A549 (cell line): Measurements from ENCODE around the gene TSPAN33. TPM values are rescaled to one million over a fixed set of nuclear protein-coding genes. Genes with fewer than 3 reads are reported as not detected.

Source experiments
- ATAC-seq, 2 experiments: fragments of 200-7000 bp in 1 of 2; fragments of >200 bp in 1 of 2; cut with Nextera tagmentation in 1 of 2; cut with Tn5 transposase in 1 of 2; 3 replicates each; pipeline versions ENCODE4 v1.8.0 to v1.9.1; 2018 to 2020; ENCODE audit warnings: mild to moderate bottlenecking in 1 of 2, moderate library complexity in 1 of 2
- CTCF ChIA-PET: fragments of 300-600 bp; sonication (Branson Sonifier 250); formaldehyde crosslinking; extraction: SDS; loops from one replicate; lab custom pipeline; 2021; ENCODE audit warnings: antibody characterized with exemption, inconsistent platforms; lab: Yijun Ruan, JAX
- POLR2A ChIA-PET: fragments of 350-600 bp; formaldehyde crosslinking; extraction: SDS; loops from one replicate; lab custom pipeline; 2021; ENCODE audit warnings: antibody characterized with exemption, inconsistent platforms; lab: Yijun Ruan, JAX
- DNase-seq, 2 experiments: peaks; one replicate each; pipeline versions ENCODE4 v3.0.0 to v3.0.0-alpha.2; 2011 to 2016; ENCODE audit warnings: low read depth in 1 of 2, low spot score in 1 of 2
- FAIRE-seq: peaks from 2 replicates; lab custom pipeline; 2011; peaks lifted over from hg19 to GRCh38; lab: Jason Lieb, UNC
- H3K27ac ChIP-seq, 2 experiments: fragments of >200 bp; sonication (Bioruptor Twin); formaldehyde crosslinking; 3 replicates each; pipeline ENCODE4 v1.5.1; 2016 to 2017
- H3K4me1 ChIP-seq: fragments of >200 bp; sonication (Bioruptor Twin); formaldehyde crosslinking; 3 replicates; pipeline ENCODE4 v1.6.1; 2016
- H3K4me2 ChIP-seq: fragments of >200 bp; sonication (Bioruptor Twin); formaldehyde crosslinking; 3 replicates; pipeline ENCODE4 v1.6.1; 2016
- H3K4me3 ChIP-seq: fragments of >200 bp; sonication (Bioruptor Twin); formaldehyde crosslinking; 3 replicates; pipeline ENCODE4 v1.5.1; 2016
- H3K9me3 ChIP-seq: fragments of >200 bp; sonication (Bioruptor Twin); formaldehyde crosslinking; 3 replicates; pipeline ENCODE4 v1.6.1; 2016
- BCL3 ChIP-seq: fragments of >200 bp; sonication (Bioruptor Twin); formaldehyde crosslinking; IDR thresholded peaks from 3 replicates; pipeline ENCODE4 v1.6.1; 2016
- CEBPB ChIP-seq, 2 experiments: fragments of >200 bp in 1 of 2; sonication (Bioruptor Twin) in 1 of 2; formaldehyde crosslinking in 1 of 2; IDR thresholded peaks; 2 replicates each; pipeline ENCODE4 v1.6.1; 2012 to 2016
- CHD2 ChIP-seq: fragments of 150-350 bp; IDR thresholded peaks from 2 replicates; pipeline ENCODE4 v1.6.1; 2014; ENCODE audit warnings: low read length; ENCODE audit not compliant: partially characterized antibody
- CHD4 ChIP-seq: fragments of 200-600 bp; sonication (generic); IDR thresholded peaks from 2 replicates; pipeline ENCODE4 v1.6.1; 2016; ENCODE audit warnings: antibody characterized with exemption, mild to moderate bottlenecking, borderline replicate concordance
- EHMT2 ChIP-seq: fragments of 200-600 bp; sonication (generic); IDR thresholded peaks from 2 replicates; pipeline ENCODE4 v1.6.1; 2016; ENCODE audit warnings: antibody characterized with exemption, low read depth, mild to moderate bottlenecking, moderate library complexity
- EP300 ChIP-seq, 2 experiments: fragments of >200 bp; sonication (Bioruptor Twin); formaldehyde crosslinking; IDR thresholded peaks; 2 replicates in 1 of 2; 3 replicates in 1 of 2; pipeline ENCODE4 v1.6.1; 2016 to 2017
- FOSL2 ChIP-seq, 2 experiments: fragments of 450-650 bp in 1 of 2; fragments of >200 bp in 1 of 2; sonication (Bioruptor Twin) in 1 of 2; formaldehyde crosslinking; IDR thresholded peaks; 2 replicates each; pipeline versions ENCODE4 v1.5.0 to v1.6.1; 2016 to 2020; ENCODE audit warnings: mild to moderate bottlenecking in 1 of 2, moderate library complexity in 1 of 2
- GATA3 ChIP-seq: IDR thresholded peaks from 2 replicates; pipeline ENCODE4 v1.6.1; 2012; ENCODE audit warnings: borderline replicate concordance
- HDAC2 ChIP-seq: fragments of 200-600 bp; sonication (generic); IDR thresholded peaks from 2 replicates; pipeline ENCODE4 v1.6.1; 2016
- HMGXB4 ChIP-seq: fragments of 250-450 bp; sonication (Bioruptor Pico); IDR thresholded peaks from 2 replicates; pipeline ENCODE4 v1.5.0; 2021; ENCODE audit warnings: mild to moderate bottlenecking, moderate library complexity, borderline replicate concordance
- JUNB ChIP-seq: fragments of >200 bp; sonication (Bioruptor Twin); formaldehyde crosslinking; IDR thresholded peaks from 2 replicates; pipeline ENCODE4 v1.6.1; 2016
- MYC ChIP-seq: IDR thresholded peaks from 2 replicates; pipeline ENCODE4 v1.6.1; 2012; ENCODE audit warnings: mild to moderate bottlenecking, inconsistent platforms, low read length, improper control_type of control experiment, borderline replicate concordance
- NPAS2 ChIP-seq: fragments of 250-450 bp; sonication (Bioruptor Pico); IDR thresholded peaks from 2 replicates; pipeline ENCODE4 v1.8.0; 2022; ENCODE audit warnings: mild to moderate bottlenecking, moderate library complexity, borderline replicate concordance
- NR3C1 ChIP-seq: fragments of >200 bp; sonication (Bioruptor Twin); formaldehyde crosslinking; IDR thresholded peaks from 3 replicates; pipeline ENCODE4 v1.6.1; 2017
- PBX3 ChIP-seq: IDR thresholded peaks from 2 replicates; pipeline ENCODE4 v1.6.1; 2012
- RAD21 ChIP-seq, 2 experiments: fragments of >200 bp in 1 of 2; sonication (Bioruptor Twin) in 1 of 2; formaldehyde crosslinking in 1 of 2; IDR thresholded peaks in 1 of 2; conservative IDR thresholded peaks in 1 of 2; 2 replicates in 1 of 2; 3 replicates in 1 of 2; pipeline ENCODE4 v1.6.1; 2012 to 2018; ENCODE audit warnings: inconsistent platforms in 1 of 2
- RCOR1 ChIP-seq: fragments of 150-350 bp; IDR thresholded peaks from 2 replicates; pipeline ENCODE4 v1.6.1; 2014; ENCODE audit warnings: antibody characterized with exemption, low read length, low read depth
- RNF2 ChIP-seq: fragments of 200-600 bp; sonication (generic); IDR thresholded peaks from 2 replicates; pipeline ENCODE4 v1.6.1; 2016; ENCODE audit warnings: low read depth, mild to moderate bottlenecking, antibody characterized with exemption, moderate library complexity, borderline replicate concordance
- SMC3 ChIP-seq: fragments of >200 bp; sonication (Bioruptor Twin); formaldehyde crosslinking; IDR thresholded peaks from 3 replicates; pipeline ENCODE4 v1.6.1; 2018; ENCODE audit warnings: inconsistent platforms
- SREBF2 ChIP-seq: fragments of 450-650 bp; IDR thresholded peaks from 2 replicates; pipeline ENCODE4 v1.6.1; 2014; ENCODE audit warnings: mild to moderate bottlenecking, moderate library complexity
- TFCP2L1 ChIP-seq: fragments of 250-450 bp; sonication (Bioruptor Pico); IDR thresholded peaks from 2 replicates; pipeline ENCODE4 v1.5.0; 2021; ENCODE audit warnings: mild to moderate bottlenecking
- TP53 ChIP-seq: fragments of 250-450 bp; sonication (Bioruptor Pico); IDR thresholded peaks from 2 replicates; pipeline ENCODE4 v1.5.0; 2021; ENCODE audit warnings: mild to moderate bottlenecking, moderate library complexity
- WGBS: methylation state at CpG from one replicate; pipeline ENCODE4 v1.1.6; 2017; ENCODE audit errors: missing lambda C conversion rate; 5-methylcytosine and 5-hydroxymethylcytosine counted together
- polyA plus RNA-seq, 4 experiments: library from polyadenylated mRNA; depleted of rRNA in 3 of 4; stranded (reverse); fragments of >200 nt; fragmentation: RNase III in 1 of 4; extraction: RNeasy Plus Mini Kit Qiagen cat#74134 plus additional on column Dnase treatment in 1 of 4; gene quantifications; 2 replicates in 3 of 4; 3 replicates in 1 of 4; pipeline ENCODE4 v1.2.3, GENCODE V29; 2011 to 2017
- TF ChIP-seq, protein P1 (sequence below): IDR thresholded peaks from 2 replicates; pipeline ENCODE4 v1.6.1; 2012; ENCODE audit warnings: low read depth, borderline replicate concordance

TSPAN33 gene
- polyA plus RNA-seq, 2 of the 4 experiments (the other 2 are of a cell fraction), result 5.0 to 9.1 TPM

DNA sequence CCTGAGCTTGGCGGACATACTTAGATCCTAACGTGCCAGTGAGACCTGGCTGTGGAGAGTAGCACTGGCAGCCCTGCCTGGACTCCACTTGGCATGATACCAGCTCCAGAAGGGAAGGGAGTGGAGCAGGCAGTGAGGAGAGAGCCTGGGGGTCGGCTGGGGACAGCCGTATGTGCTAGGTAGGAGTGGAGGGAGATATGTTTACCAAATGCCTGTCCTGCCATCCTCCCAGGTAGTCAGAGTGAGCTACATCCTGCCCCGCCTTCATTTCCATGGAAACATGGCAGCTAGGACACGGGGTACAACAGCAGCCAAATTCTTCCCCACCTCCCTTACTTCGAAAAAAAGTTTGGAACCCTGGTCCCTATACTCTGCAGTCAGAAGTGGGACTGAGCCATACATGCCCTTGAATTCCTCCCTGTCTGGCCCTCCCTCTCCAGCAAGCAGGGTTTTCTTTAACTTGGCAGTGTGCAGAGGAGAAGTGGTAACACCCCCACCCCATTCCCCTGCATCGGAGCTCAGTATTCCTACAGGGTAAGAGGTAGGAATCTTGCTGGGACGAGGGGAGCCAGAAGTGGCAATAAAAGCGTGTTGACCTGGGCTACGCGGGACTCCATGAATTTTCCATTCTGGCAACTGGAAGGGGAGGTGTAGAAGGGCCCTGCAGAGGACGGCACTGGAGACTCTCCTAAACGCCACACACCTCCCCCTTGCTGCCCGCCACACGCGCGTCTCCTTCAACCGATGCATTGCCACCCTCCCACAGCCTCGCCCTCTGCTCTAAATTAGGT lies 23.9 kb downstream of the TSPAN33 start:
- ChIA-PET POLR2A (no interaction called here), CTCF (no interaction called here)
- DNase-seq, result no peak
- Histone ChIP-seq H3K27ac (no peak overlapping the region), H3K4me2 (no peak overlapping the region), H3K4me1 (no peaks in the 10 kb centered on the region), H3K4me3 (no peak overlapping the region), H3K9me3 (no peaks in the 10 kb centered on the region)
- FAIRE-seq, result no peak
- ATAC-seq, result no peak
- TF ChIP-seq JUNB, result no peak
- TF ChIP-seq HMGXB4 (CRISPR knock-in tag), result no peak
- no peak for TF ChIP-seq RAD21 (conservative IDR thresholded peaks at IDR 0.05 in 1 of 2, IDR thresholded peaks at IDR 0.05 in 1 of 2)
- TF ChIP-seq HDAC2, result no peak
- no peak for TF ChIP-seq CHD4
- TF ChIP-seq RCOR1, result no peak
- TF ChIP-seq TP53 (CRISPR knock-in tag), result no peak
- no peak for TF ChIP-seq SMC3
- no peak for TF ChIP-seq GATA3
- no peak for TF ChIP-seq RNF2
- no peak for TF ChIP-seq MYC
- no peak for TF ChIP-seq PBX3
- TF ChIP-seq NPAS2 (CRISPR knock-in tag), result no peak
- TF ChIP-seq, protein P1, sequence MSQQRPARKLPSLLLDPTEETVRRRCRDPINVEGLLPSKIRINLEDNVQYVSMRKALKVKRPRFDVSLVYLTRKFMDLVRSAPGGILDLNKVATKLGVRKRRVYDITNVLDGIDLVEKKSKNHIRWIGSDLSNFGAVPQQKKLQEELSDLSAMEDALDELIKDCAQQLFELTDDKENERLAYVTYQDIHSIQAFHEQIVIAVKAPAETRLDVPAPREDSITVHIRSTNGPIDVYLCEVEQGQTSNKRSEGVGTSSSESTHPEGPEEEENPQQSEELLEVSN, result no peak
- TF ChIP-seq EP300 (IDR thresholded peaks at IDR 0.05), result no peak
- WGBS, result 74% methylated on average over 20 of the region's 20 CpGs

- ChIA-PET CTCF (interaction anchor here (0.6 to 1.4 kb wide), 2 partner anchors 42 to 274 kb away, joined by 3 read pairs; no protein-coding TSS in a partner anchor), POLR2A (no interaction called here)
- no peak for FAIRE-seq
- no peak for DNase-seq
- no peaks in the 10 kb centered on the region for H3K9me3 ChIP-seq
- no peak for TF ChIP-seq SREBF2
- no peak for TF ChIP-seq EHMT2
- TF ChIP-seq TFCP2L1 (CRISPR knock-in tag), result no peak
- TF ChIP-seq NPAS2 (CRISPR knock-in tag), result no peak
- TF ChIP-seq CEBPB (IDR thresholded peaks at IDR 0.05), result no peak
- TF ChIP-seq BCL3, result no peak
- no peak for TF ChIP-seq CHD2
- no peak for TF ChIP-seq JUNB
- no peak for TF ChIP-seq PBX3
- no peak for TF ChIP-seq RAD21 (conservative IDR thresholded peaks at IDR 0.05 in 1 of 2, IDR thresholded peaks at IDR 0.05 in 1 of 2)
- no peak for TF ChIP-seq RCOR1
- no peak for TF ChIP-seq NR3C1
- no peak for TF ChIP-seq FOSL2 (IDR thresholded peaks at IDR 0.05)
- no peak for TF ChIP-seq FOSL2 (CRISPR knock-in tag; IDR thresholded peaks at IDR 0.05)
- H3K4me3 ChIP-seq, result no peak overlapping the region
- no peaks in the 10 kb centered on the region for H3K4me1 ChIP-seq
- H3K4me2 ChIP-seq, result no peak overlapping the region
- no peak overlapping the region for H3K27ac ChIP-seq
- 0 out of 6 replicates have a peak, but pooled peaks of 1 of the 2 experiments have one; percentile 23 for ATAC-seq
- WGBS, result 67% methylated on average over 29 of the region's 47 CpGs
Observed at GRCh38 chr7:129169171-129169671, 24.7 kb downstream of the TSPAN33 start.
